H1 (cell line): Measurements from ENCODE around the gene RIMBP2. TPM values are rescaled to one million over a fixed set of nuclear protein-coding genes. Genes with fewer than 3 reads are reported as not detected.

Source experiments
- CTCF ChIA-PET: fragments of 300-600 bp; sonication (Branson Sonifier 250); formaldehyde crosslinking; loops from one replicate; lab custom pipeline; 2021; ENCODE audit not compliant: partially characterized antibody; lab: Charles Lee
- POLR2A ChIA-PET: fragments of 300-600 bp; sonication (Branson Sonifier 250); formaldehyde crosslinking; loops from one replicate; lab custom pipeline; 2021; ENCODE audit warnings: inconsistent platforms; ENCODE audit not compliant: partially characterized antibody; lab: Charles Lee
- DNase-seq, 2 experiments: peaks; one replicate each; pipeline versions ENCODE4 v3.0.0 to v3.0.0-alpha.2; 2010 to 2022; ENCODE audit warnings: low spot score in 2 of 2, low read depth in 1 of 2, mixed read lengths in 1 of 2
- FAIRE-seq: peaks from 2 replicates; lab custom pipeline; 2011; peaks lifted over from hg19 to GRCh38; lab: Jason Lieb, UNC
- H2AFZ ChIP-seq: 2 replicates; pipeline ENCODE4 v1.8.1; 2012; ENCODE audit warnings: low read length, inconsistent platforms
- H2AK5ac ChIP-seq: 2 replicates; pipeline ENCODE4 v1.6.1; 2013; ENCODE audit warnings: low read depth, low read length
- H2BK120ac ChIP-seq: replicated peaks from 2 replicates; pipeline ENCODE3; 2013; ENCODE audit warnings: low read depth, low read length, inconsistent platforms
- H2BK12ac ChIP-seq: 2 replicates; pipeline ENCODE4 v1.6.1; 2013; ENCODE audit warnings: low read depth, low read length
- H2BK15ac ChIP-seq: 2 replicates; pipeline ENCODE4 v1.6.1; 2013; ENCODE audit warnings: low read length
- H2BK20ac ChIP-seq: 2 replicates; pipeline ENCODE4 v1.6.1; 2013; ENCODE audit warnings: low read length
- H2BK5ac ChIP-seq: 2 replicates; pipeline ENCODE4 v1.6.1; 2013; ENCODE audit warnings: low read depth, low read length
- H3K14ac ChIP-seq: 2 replicates; pipeline ENCODE4 v1.6.1; 2013; ENCODE audit warnings: inconsistent platforms; ENCODE audit not compliant: insufficient read length
- H3K18ac ChIP-seq: 2 replicates; pipeline ENCODE4 v1.6.1; 2013; ENCODE audit warnings: low read length; ENCODE audit errors: extremely low read depth
- H3K23ac ChIP-seq: 2 replicates; pipeline ENCODE4 v1.6.1; 2013; ENCODE audit warnings: inconsistent platforms; ENCODE audit not compliant: insufficient read length
- H3K23me2 ChIP-seq: 2 replicates; pipeline ENCODE4 v1.6.1; 2013; ENCODE audit warnings: low read depth, low read length
- H3K27ac ChIP-seq: 2 replicates; pipeline ENCODE4 v1.6.1; 2011; ENCODE audit warnings: low read depth, low read length, inconsistent platforms
- H3K27me3 ChIP-seq, 4 experiments: replicated peaks in 1 of 4; 1 replicate in 1 of 4; 2 replicates in 3 of 4; pipeline versions ENCODE4 v1.6.1 to v1.8.1; 2011 to 2013; ENCODE audit warnings: low read length in 3 of 4, mild to moderate bottlenecking in 3 of 4, inconsistent platforms in 2 of 4, mixed read lengths in 2 of 4, moderate library complexity in 1 of 4; ENCODE audit not compliant: control insufficient read depth in 3 of 4, insufficient read depth in 3 of 4; ENCODE audit errors: extremely low read depth in 1 of 4
- H3K36me3 ChIP-seq, 4 experiments: 2 replicates each; pipeline versions ENCODE4 v1.6.1 to v1.8.1; 2011 to 2013; ENCODE audit warnings: mild to moderate bottlenecking in 4 of 4, low read length in 3 of 4, moderate library complexity in 2 of 4, control low read depth in 1 of 4, inconsistent platforms in 1 of 4; ENCODE audit not compliant: insufficient read depth in 4 of 4, control insufficient read depth in 2 of 4
- H3K4ac ChIP-seq: replicated peaks from 2 replicates; pipeline ENCODE3; 2013; ENCODE audit warnings: low read length, low read depth, mixed read lengths, inconsistent platforms; ENCODE audit not compliant: insufficient read length
- H3K4me1 ChIP-seq, 4 experiments: replicated peaks in 1 of 4; 1 replicate in 1 of 4; 2 replicates in 3 of 4; pipeline versions ENCODE4 v1.6.1 to v1.8.1; 2011 to 2013; ENCODE audit warnings: low read length in 3 of 4, inconsistent platforms in 2 of 4, mixed read lengths in 1 of 4; ENCODE audit not compliant: insufficient read depth in 4 of 4, control insufficient read depth in 3 of 4
- H3K4me2 ChIP-seq, 2 experiments: 2 replicates each; pipeline versions ENCODE4 v1.6.1 to v1.8.1; 2011 to 2013; ENCODE audit warnings: low read depth in 2 of 2, low read length in 2 of 2, control low read depth in 1 of 2, inconsistent platforms in 1 of 2, mild to moderate bottlenecking in 1 of 2; ENCODE audit not compliant: insufficient read depth in 1 of 2
- H3K4me3 ChIP-seq, 4 experiments: fragments of 200-600, 300-600 bp in 1 of 4; sonication (generic), shearing (Covaris generic), sonication (Bioruptor Twin) in 1 of 4; 2 replicates each; pipeline versions ENCODE4 v1.5.1 to v1.8.1; 2011 to 2016; ENCODE audit warnings: low read length in 4 of 4, low read depth in 3 of 4, control low read depth in 2 of 4, inconsistent platforms in 2 of 4, mild to moderate bottlenecking in 2 of 4, mixed read lengths in 1 of 4, moderate library complexity in 1 of 4; ENCODE audit not compliant: insufficient read depth in 2 of 4; ENCODE audit errors: extremely low read depth in 1 of 4
- H3K56ac ChIP-seq: replicated peaks from 2 replicates; pipeline ENCODE3; 2013; ENCODE audit warnings: low read depth, mild to moderate bottlenecking, mixed read lengths, low read length, inconsistent platforms; ENCODE audit not compliant: insufficient read length
- H3K79me1 ChIP-seq: 2 replicates; pipeline ENCODE4 v1.6.1; 2013; ENCODE audit warnings: low read depth, low read length, control low read depth
- H3K79me2 ChIP-seq, 2 experiments: 2 replicates each; pipeline versions ENCODE4 v1.6.1 to v1.8.1; 2012 to 2013; ENCODE audit warnings: low read length in 2 of 2, mild to moderate bottlenecking in 2 of 2, inconsistent platforms in 1 of 2; ENCODE audit not compliant: insufficient read depth in 2 of 2, control insufficient read depth in 1 of 2
- H3K9ac ChIP-seq, 4 experiments: replicated peaks in 1 of 4; 1 replicate in 1 of 4; 2 replicates in 3 of 4; pipeline versions ENCODE4 v1.6.1 to v1.8.1; 2011 to 2013; ENCODE audit warnings: low read depth in 3 of 4, low read length in 3 of 4, control low read depth in 2 of 4, mild to moderate bottlenecking in 2 of 4, moderate library complexity in 2 of 4, inconsistent platforms in 1 of 4; ENCODE audit errors: extremely low read depth in 1 of 4
- H3K9me3 ChIP-seq, 2 experiments: 2 replicates each; pipeline versions ENCODE4 v1.6.1 to v1.8.1; 2012 to 2013; ENCODE audit warnings: mild to moderate bottlenecking in 2 of 2, moderate library complexity in 2 of 2, control low read depth in 1 of 2, inconsistent platforms in 1 of 2, low read depth in 1 of 2, low read length in 1 of 2, mixed read lengths in 1 of 2; ENCODE audit not compliant: insufficient read depth in 2 of 2
- H4K20me1 ChIP-seq, 2 experiments: replicated peaks in 1 of 2; 2 replicates each; pipeline versions ENCODE3 to v1.8.1; 2011 to 2013; ENCODE audit warnings: inconsistent platforms in 2 of 2, low read length in 2 of 2, mild to moderate bottlenecking in 1 of 2; ENCODE audit not compliant: insufficient read depth in 2 of 2, control insufficient read depth in 1 of 2
- H4K5ac ChIP-seq: 2 replicates; pipeline ENCODE4 v1.6.1; 2013; ENCODE audit warnings: low read length, low read depth, mixed read lengths, inconsistent platforms; ENCODE audit not compliant: insufficient read length
- H4K8ac ChIP-seq: 2 replicates; pipeline ENCODE4 v1.8.0; 2013; ENCODE audit warnings: mild to moderate bottlenecking, moderate library complexity, low read length, inconsistent platforms; ENCODE audit not compliant: insufficient read depth; ENCODE audit errors: extremely low read depth
- H4K91ac ChIP-seq: replicated peaks from 2 replicates; pipeline ENCODE3; 2013; ENCODE audit warnings: low read length, mixed read lengths, inconsistent platforms; ENCODE audit not compliant: insufficient read length
- GTF2F1 ChIP-seq: IDR thresholded peaks from 2 replicates; pipeline ENCODE4 v1.6.1; 2012; ENCODE audit warnings: low read depth, low read length, improper control_type of control experiment, borderline replicate concordance
- JUND ChIP-seq: IDR thresholded peaks from 2 replicates; pipeline ENCODE4 v1.6.1; 2011; ENCODE audit warnings: mild to moderate bottlenecking, improper control_type of control experiment, low read length
- POLR2AphosphoS5 ChIP-seq: IDR thresholded peaks from 2 replicates; pipeline ENCODE4 v1.6.1; 2011; ENCODE audit warnings: low read depth, low read length
- POU5F1 ChIP-seq: IDR thresholded peaks from 2 replicates; pipeline ENCODE4 v1.6.1; 2011; ENCODE audit warnings: low read depth, mild to moderate bottlenecking, low read length, moderate library complexity
- SP2 ChIP-seq: IDR thresholded peaks from 2 replicates; pipeline ENCODE4 v1.6.1; 2012; ENCODE audit warnings: mild to moderate bottlenecking, low read length, inconsistent platforms
- SUZ12 ChIP-seq: fragments of 200-600 bp; sonication (generic); IDR thresholded peaks from 2 replicates; pipeline ENCODE4 v1.6.1; 2012; ENCODE audit warnings: mild to moderate bottlenecking, inconsistent platforms, low read length, moderate library complexity, mixed read lengths
- WGBS, 2 experiments: shearing (Covaris generic) in 1 of 2; methylation state at CpG; one replicate each; pipeline versions ENCODE4 v1.1.6 to v1.1.7; 2013 to 2015; ENCODE audit warnings: low lambda C conversion rate in 2 of 2, mixed read lengths in 2 of 2, inconsistent platforms in 1 of 2, low coverage in 1 of 2, missing lambda C conversion rate in 1 of 2; ENCODE audit not compliant: insufficient replicate concordance in 2 of 2, insufficient coverage in 1 of 2, insufficient read length in 1 of 2; ENCODE audit errors: extremely low coverage in 1 of 2, missing lambda C conversion rate in 1 of 2; 5-methylcytosine and 5-hydroxymethylcytosine counted together
- polyA plus RNA-seq, 7 experiments: library from polyadenylated mRNA; depleted of rRNA in 3 of 7; stranded (reverse) in 5 of 7; unstranded in 2 of 7; fragments of >200 nt in 5 of 7; fragments of 200-250 nt in 2 of 7; gene quantifications; 1 replicate in 5 of 7; 2 replicates in 1 of 7; 4 replicates in 1 of 7; pipeline versions ENCODE4 v1.2.1 to v1.2.3, GENCODE V29; 2011 to 2013; ENCODE audit warnings: missing spikeins in 2 of 7, mixed read lengths in 2 of 7
- total RNA-seq: library from RNA; stranded (reverse); fragmentation: NEBNext Ultra II Directional; extraction: Animal tissue kit (Norgen Biotek cat#: 25700); gene quantifications from 2 replicates; pipeline ENCODE4 v1.2.1, GENCODE V29; 2021

RIMBP2 gene
- total and polyA plus RNA-seq, 2 of the 8 experiments (the other 6 are each of a cell fraction or from before 2014, with no cell fraction given): 0.18 to 0.65 TPM

DNA sequence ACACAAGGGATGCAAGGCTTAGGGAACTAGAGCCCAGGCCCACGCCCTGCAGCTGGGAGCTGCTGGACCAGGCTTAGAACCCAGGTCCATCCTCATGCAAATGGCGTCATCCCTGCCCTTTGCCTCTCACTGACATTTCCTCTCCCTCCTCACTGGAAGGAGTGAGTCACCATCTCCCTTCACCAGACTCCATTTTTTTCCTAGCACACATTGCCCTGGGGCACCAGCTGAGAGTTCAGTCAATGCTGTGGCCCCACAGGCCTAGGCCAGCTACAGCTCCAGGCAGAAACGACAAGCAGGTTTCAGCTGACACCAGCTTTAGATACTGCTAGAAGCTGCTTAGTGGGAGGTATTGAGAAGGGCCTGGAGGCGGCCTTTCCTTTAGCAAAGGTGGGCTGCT lies 98.9 kb downstream of the RIMBP2 start:
- ChIA-PET CTCF (interaction anchor here (1.6 kb wide), 1 partner anchor 12 kb away, joined by 6 read pairs; no protein-coding TSS in a partner anchor), POLR2A (no interaction called here)
- Histone ChIP-seq H3K36me3 (no peaks in the 10 kb centered on the region), H3K79me2 (no peaks in the 10 kb centered on the region), H3K56ac (no peak overlapping the region), H2BK15ac (no peak overlapping the region), H3K18ac (no peak overlapping the region), H3K27me3 (no peaks in the 10 kb centered on the region), H3K27ac (no peak overlapping the region), H3K4me2 (no peak overlapping the region), H4K5ac (no peak overlapping the region), H2AK5ac (no peak overlapping the region), H3K23ac (no peak overlapping the region), H3K14ac (no peak overlapping the region), H3K4me1 (no peaks in the 10 kb centered on the region; a peak in 2 of 7 replicates), H2BK12ac (no peak overlapping the region), H3K4me3 (no peak overlapping the region), H4K8ac (no peak overlapping the region), H3K23me2 (no peaks in the 10 kb centered on the region), H3K9ac (no peak overlapping the region), H3K9me3 (no peaks in the 10 kb centered on the region; a peak in 1 of 4 replicates), H2BK5ac (no peak overlapping the region), H4K20me1 (no peaks in the 10 kb centered on the region), H2AFZ (no peak overlapping the region), H2BK120ac (no peak overlapping the region), H2BK20ac (no peak overlapping the region), H3K4ac (no peak overlapping the region), H3K79me1 (no peaks in the 10 kb centered on the region), H4K91ac (no peak overlapping the region)
- DNase-seq (no peak), FAIRE-seq (no peak)
- no peak for TF ChIP-seq GTF2F1
- TF ChIP-seq POLR2AphosphoS5: no peak
- TF ChIP-seq SP2: no peak
- no peak for TF ChIP-seq POU5F1
- TF ChIP-seq JUND: 0 out of 2 replicates have a peak, but pooled peaks have one; percentile 17
- TF ChIP-seq SUZ12: no peak
- 87% methylated on average over 4 of the region's 4 CpGs; no CpG with 5 or more reads in 1 of the 2 experiments for WGBS, 2 experiments
